ENCODE results near the gene VWA8. TPM values are rescaled to one million over a fixed set of nuclear protein-coding genes. Genes with fewer than 3 reads are reported as not detected.

VWA8 gene
- total RNA-seq, 4 donors from 2014 or later: 19.5 to 26.2 (median 21.6) TPM

DNA sequence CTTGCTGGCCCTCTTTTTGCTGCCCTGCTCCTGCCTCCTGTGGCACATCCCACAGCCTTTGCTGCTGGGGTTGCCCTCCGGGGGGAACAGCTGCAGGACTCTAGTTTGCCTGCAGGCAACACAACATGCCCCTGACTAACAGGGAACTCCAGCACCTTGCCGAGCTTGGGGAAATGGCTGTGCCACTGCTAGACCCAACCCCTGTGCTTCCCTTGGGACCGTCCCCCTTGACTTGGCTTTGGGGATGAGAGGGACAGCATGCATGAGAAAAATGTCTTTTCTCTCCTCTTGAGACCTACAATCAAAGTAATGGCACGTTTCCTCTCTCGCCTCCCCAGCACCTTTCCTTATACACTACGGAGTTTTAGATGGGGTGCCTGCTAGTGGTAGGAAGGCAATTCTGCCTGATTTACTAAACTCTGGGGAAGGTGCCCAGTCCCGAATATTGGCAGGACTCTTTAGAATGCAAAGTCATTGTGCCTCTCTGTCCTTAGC lies 12.4 kb upstream of the VWA8 start:
- DNase-seq (ENCODE audit: extremely low spot score): no peak
- TF ChIP-seq, protein P1, sequence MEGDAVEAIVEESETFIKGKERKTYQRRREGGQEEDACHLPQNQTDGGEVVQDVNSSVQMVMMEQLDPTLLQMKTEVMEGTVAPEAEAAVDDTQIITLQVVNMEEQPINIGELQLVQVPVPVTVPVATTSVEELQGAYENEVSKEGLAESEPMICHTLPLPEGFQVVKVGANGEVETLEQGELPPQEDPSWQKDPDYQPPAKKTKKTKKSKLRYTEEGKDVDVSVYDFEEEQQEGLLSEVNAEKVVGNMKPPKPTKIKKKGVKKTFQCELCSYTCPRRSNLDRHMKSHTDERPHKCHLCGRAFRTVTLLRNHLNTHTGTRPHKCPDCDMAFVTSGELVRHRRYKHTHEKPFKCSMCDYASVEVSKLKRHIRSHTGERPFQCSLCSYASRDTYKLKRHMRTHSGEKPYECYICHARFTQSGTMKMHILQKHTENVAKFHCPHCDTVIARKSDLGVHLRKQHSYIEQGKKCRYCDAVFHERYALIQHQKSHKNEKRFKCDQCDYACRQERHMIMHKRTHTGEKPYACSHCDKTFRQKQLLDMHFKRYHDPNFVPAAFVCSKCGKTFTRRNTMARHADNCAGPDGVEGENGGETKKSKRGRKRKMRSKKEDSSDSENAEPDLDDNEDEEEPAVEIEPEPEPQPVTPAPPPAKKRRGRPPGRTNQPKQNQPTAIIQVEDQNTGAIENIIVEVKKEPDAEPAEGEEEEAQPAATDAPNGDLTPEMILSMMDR (IDR thresholded peaks at IDR 0.05): peak in 1 of 3 experiments; percentile 31
- no peak for TF ChIP-seq POLR2A (IDR thresholded peaks at IDR 0.05; ENCODE audit: low read depth)
- intact Hi-C loops (cut with DNase I): no loop called here
- Histone ChIP-seq H3K4me3 (no peak overlapping the region), H3K4me1 (no peaks in the 10 kb centered on the region), H3K27me3 (no peaks in the 10 kb centered on the region), H3K36me3 (no peaks in the 10 kb centered on the region), H3K9me3 (no peaks in the 10 kb centered on the region), H3K27ac (replicated peaks in 1 of 4) (no peak overlapping the region)
- 63% methylated on average over 7 of the region's 7 CpGs for WGBS

DNA sequence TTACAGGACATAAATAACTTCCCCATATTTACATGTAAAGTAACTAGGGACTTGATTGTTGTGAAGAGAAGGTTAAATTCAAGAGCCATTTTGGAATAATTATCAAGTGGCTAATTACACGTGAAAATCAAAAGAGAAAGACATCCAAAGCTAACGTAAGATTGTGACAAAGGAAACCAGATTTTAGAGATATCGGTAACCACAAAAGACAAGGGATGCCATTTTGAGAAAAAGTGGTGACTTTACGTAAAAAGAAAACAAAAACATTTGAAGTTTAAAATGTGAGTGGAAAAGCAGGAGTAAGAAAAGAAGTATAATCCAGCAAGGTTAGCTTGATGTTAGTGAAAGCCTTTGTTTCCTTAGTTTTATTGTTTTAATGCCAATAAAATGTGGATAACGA lies 10.9 kb upstream of the VWA8 start:
- WGBS: 87% methylated on average over 5 of the region's 5 CpGs
- DNase-seq (ENCODE audit: extremely low spot score): no peak
- Histone ChIP-seq H3K9me3 (no peaks in the 10 kb centered on the region), H3K4me1 (no peaks in the 10 kb centered on the region), H3K36me3 (no peaks in the 10 kb centered on the region), H3K4me3 (no peak overlapping the region), H3K27ac (replicated peaks in 1 of 4) (no peak overlapping the region), H3K27me3 (no peaks in the 10 kb centered on the region)
- TF ChIP-seq, protein P1 (IDR thresholded peaks at IDR 0.05): no peak
- TF ChIP-seq POLR2A (IDR thresholded peaks at IDR 0.05; ENCODE audit: low read depth) (no peak), POLR2AphosphoS5 (IDR thresholded peaks at IDR 0.05) (no peak), EP300 (IDR thresholded peaks at IDR 0.05) (no peak)
- intact Hi-C loops (cut with DNase I): no loop called here

DNA sequence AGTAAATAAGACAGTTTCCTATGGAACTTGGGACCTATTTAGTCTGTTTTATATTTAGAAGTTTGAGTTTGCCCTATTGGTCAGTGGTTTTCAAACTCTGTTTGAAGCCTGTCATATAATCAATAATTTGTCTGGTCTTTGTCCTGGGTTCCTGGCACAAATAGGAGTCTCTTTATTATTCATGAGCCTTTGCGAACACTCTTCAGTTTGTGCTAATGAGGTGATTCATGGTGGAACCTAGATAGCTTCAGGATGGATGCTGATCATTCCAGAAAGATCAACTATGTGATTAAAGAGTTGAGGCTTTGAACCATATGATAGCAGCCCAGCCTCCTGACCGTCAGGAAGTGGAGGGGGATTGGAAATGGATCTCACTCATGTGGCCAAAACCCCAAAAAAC lies 10.0 kb upstream of the VWA8 start:
- no peak for DNase-seq (ENCODE audit: extremely low spot score)
- Histone ChIP-seq H3K4me1 (no peaks in the 10 kb centered on the region), H3K27me3 (no peaks in the 10 kb centered on the region), H3K27ac (replicated peaks in 1 of 4) (no peak overlapping the region), H3K36me3 (no peaks in the 10 kb centered on the region), H3K4me3 (no peak overlapping the region), H3K9me3 (no peaks in the 10 kb centered on the region)
- intact Hi-C loops (cut with DNase I): no loop called here
- TF ChIP-seq, protein P1 (IDR thresholded peaks at IDR 0.05): no peak
- TF ChIP-seq EP300 (IDR thresholded peaks at IDR 0.05) (no peak), POLR2AphosphoS5 (IDR thresholded peaks at IDR 0.05) (no peak), POLR2A (IDR thresholded peaks at IDR 0.05; ENCODE audit: low read depth) (no peak)
- WGBS: 94% methylated on average over 2 of the region's 2 CpGs

DNA sequence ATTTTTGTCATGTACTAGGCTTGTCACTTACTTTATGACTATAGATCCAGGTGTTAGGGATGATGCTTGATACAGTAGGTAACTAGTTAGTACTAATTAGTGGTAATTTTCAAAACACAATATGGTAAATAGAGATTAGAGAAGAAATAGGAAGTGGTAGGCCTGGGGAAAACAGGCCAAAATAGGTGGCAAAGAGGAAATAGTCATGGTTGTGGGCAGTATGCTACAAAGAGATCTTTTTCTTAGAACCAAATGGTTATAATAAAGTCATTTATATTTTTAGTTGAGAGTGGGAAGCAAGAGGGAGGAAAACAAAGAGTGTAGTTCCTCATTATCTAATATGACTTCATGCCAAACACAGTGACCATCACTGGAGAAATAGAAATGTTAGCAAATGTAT lies 9.1 kb upstream of the VWA8 start:
- H3K27me3 ChIP-seq: no peaks in the 10 kb centered on the region
- intact Hi-C loops (cut with DNase I): no loop called here
- no peak overlapping the region for H3K27ac ChIP-seq (replicated peaks in 1 of 4)
- H3K36me3 ChIP-seq: no peaks in the 10 kb centered on the region
- H3K4me3 ChIP-seq: no peak overlapping the region
- H3K4me1 ChIP-seq: no peaks in the 10 kb centered on the region
- no peaks in the 10 kb centered on the region for H3K9me3 ChIP-seq
- no peak for DNase-seq (ENCODE audit: extremely low spot score)
- no peak for TF ChIP-seq EP300 (IDR thresholded peaks at IDR 0.05)
- no peak for TF ChIP-seq POLR2AphosphoS5 (IDR thresholded peaks at IDR 0.05)
- TF ChIP-seq, protein P1 (IDR thresholded peaks at IDR 0.05): no peak
- no peak for TF ChIP-seq POLR2A (IDR thresholded peaks at IDR 0.05; ENCODE audit: low read depth)

DNA sequence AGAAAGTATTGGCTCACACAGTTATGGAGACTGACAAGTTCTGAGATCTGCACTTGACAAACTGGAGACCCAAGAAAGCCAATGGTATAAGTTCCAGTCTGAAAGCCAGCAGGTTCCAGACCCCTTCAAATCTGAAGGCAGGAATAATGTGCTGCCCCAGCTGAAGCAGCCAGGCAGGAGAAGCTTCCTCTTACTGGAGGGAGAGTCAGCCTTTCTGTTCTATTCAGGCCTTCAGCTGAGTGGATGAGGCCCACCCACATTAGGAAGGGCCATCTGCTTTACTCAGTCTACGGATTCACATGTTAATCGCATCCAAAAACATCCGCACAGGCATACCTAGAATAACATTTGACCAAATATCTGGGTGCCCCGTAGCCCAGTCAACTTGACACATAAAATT lies 8.2 kb upstream of the VWA8 start:
- no peak for DNase-seq (ENCODE audit: extremely low spot score)
- Histone ChIP-seq H3K36me3 (no peaks in the 10 kb centered on the region), H3K9me3 (no peaks in the 10 kb centered on the region), H3K4me3 (no peak overlapping the region), H3K27me3 (no peaks in the 10 kb centered on the region), H3K4me1 (no peaks in the 10 kb centered on the region), H3K27ac (replicated peaks in 1 of 4) (no peak overlapping the region)
- TF ChIP-seq POLR2A (IDR thresholded peaks at IDR 0.05; ENCODE audit: low read depth) (no peak), EP300 (IDR thresholded peaks at IDR 0.05) (no peak), POLR2AphosphoS5 (IDR thresholded peaks at IDR 0.05) (no peak)
- TF ChIP-seq, protein P1 (IDR thresholded peaks at IDR 0.05): no peak
- WGBS: 94% methylated on average over 4 of the region's 4 CpGs
- intact Hi-C loops (cut with DNase I): no loop called here
